Measurements from ENCODE around the gene ANGEL2.

The ANGEL2 gene

DNA sequence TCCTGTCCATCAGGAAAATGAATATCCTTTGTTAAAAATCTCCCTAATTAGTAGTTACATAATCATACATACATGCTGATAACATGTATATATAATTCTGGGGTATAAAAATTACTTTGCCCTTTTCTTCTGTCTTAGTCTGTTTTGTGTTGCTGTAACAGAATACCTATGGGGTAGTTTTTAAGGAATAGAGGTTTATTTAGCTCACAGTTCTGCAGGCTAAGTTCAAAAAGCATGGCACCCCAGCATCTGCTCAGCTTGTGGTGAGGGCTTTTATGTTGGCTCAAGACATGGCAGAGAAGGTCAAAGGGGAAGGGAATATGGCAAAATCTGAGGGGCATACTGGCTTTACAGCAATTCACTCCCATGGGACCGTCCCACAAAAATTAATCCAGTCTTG, 19.0 kb upstream of the ANGEL2 start:
- TF ChIP-seq, protein P1, sequence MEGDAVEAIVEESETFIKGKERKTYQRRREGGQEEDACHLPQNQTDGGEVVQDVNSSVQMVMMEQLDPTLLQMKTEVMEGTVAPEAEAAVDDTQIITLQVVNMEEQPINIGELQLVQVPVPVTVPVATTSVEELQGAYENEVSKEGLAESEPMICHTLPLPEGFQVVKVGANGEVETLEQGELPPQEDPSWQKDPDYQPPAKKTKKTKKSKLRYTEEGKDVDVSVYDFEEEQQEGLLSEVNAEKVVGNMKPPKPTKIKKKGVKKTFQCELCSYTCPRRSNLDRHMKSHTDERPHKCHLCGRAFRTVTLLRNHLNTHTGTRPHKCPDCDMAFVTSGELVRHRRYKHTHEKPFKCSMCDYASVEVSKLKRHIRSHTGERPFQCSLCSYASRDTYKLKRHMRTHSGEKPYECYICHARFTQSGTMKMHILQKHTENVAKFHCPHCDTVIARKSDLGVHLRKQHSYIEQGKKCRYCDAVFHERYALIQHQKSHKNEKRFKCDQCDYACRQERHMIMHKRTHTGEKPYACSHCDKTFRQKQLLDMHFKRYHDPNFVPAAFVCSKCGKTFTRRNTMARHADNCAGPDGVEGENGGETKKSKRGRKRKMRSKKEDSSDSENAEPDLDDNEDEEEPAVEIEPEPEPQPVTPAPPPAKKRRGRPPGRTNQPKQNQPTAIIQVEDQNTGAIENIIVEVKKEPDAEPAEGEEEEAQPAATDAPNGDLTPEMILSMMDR (IDR thresholded peaks at IDR 0.05): no peak

DNA sequence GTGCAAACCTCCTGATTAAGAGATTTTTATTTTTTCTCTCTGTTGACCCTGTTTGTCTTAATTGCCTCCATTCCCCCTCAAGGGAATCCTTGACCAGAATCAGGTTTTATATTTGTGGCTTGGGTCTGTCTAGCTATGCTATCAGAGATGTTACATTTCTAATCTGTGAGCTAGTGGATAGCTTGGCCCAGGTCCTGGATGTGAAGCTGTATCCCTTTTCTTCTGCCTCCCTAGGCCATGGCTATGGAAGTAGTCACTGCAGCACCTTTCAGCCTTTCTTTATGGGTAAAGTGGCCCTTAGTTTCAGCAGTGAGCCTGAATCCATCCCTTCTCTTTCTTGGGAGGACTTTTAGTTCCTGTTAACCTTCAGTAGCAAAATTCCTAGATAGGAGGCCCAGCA, 17.0 kb upstream of the ANGEL2 start:
- TF ChIP-seq, protein P1 (IDR thresholded peaks at IDR 0.05): no peak

- TF ChIP-seq, protein P1 (IDR thresholded peaks at IDR 0.05): no peak
Observed at GRCh38 chr1:213020016-213020415, 4.3 kb upstream of the ANGEL2 start.

DNA sequence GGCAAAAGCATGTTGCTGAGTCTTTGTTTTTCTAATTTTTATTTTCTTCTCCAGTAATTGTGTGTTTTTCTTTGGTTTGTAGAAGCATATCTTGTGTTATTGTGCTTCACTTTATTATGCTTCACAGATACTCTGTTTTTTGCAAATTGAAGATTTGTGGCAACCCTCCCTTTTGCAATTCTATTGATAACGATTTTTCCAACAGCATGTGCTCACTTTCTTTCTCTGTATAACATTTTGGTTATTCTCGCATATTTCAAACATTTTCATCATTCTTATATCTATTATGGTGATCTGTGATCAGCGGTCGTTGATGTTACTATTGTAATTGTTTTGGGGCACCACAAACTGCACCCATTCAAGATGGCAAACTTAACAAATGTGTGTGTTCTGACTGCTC, 3.8 kb upstream of the ANGEL2 start:
- TF ChIP-seq, protein P1 (IDR thresholded peaks at IDR 0.05): no peak

- TF ChIP-seq, protein P1 (IDR thresholded peaks at IDR 0.05): no peak
Observed at GRCh38 chr1:213017447-213018273, 2.0 kb upstream of the ANGEL2 start.

GRCh38 chr1:213014642-213015041, 1.0 kb downstream of the ANGEL2 start:
- TF ChIP-seq, protein P1 (IDR thresholded peaks at IDR 0.05): no peak

DNA sequence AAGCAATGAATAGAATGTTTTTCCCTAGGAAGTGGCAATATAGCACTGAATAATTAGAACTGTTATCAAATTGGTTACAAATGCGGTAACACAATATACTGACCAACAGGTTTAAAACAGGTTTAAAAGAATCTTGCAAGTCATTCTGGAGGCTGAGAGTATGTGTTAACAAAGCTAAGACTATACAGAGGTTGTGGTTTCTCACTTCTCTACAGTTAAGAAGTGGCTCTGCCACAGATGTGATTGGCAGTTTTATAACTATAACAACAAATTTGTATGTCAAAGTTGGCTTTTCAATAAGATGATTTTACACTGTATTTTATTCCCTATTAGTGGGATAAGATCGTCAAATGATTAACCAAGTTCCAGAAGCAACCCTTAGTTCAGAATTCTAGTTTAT, 7.1 kb downstream of the ANGEL2 start:
- TF ChIP-seq, protein P1 (IDR thresholded peaks at IDR 0.05): no peak

Data from LNCAP (cell line).